Uterus (tissue), 2 donors: Measurements from ENCODE around the gene ATXN7L2.

ENCODE experiments used
- POLR2A ChIP-seq, 2 donors: fragments of 450-650 bp; IDR thresholded peaks; one replicate each; pipeline ENCODE4 v1.6.1; 2016; ENCODE audit warnings: antibody characterized with exemption in 2 of 2, mild to moderate bottlenecking in 1 of 2, moderate library complexity in 1 of 2
- TF ChIP-seq, protein P1 (sequence below), 4 experiments: fragments of 200-600 bp in 2 of 4; fragments of 450-650 bp in 2 of 4; sonication (generic) in 2 of 4; IDR thresholded peaks; one replicate each; pipeline ENCODE4 v1.5.1; 2016 to 2019; ENCODE audit warnings: antibody characterized with exemption in 4 of 4, mild to moderate bottlenecking in 2 of 4, moderate library complexity in 1 of 4

DNA sequence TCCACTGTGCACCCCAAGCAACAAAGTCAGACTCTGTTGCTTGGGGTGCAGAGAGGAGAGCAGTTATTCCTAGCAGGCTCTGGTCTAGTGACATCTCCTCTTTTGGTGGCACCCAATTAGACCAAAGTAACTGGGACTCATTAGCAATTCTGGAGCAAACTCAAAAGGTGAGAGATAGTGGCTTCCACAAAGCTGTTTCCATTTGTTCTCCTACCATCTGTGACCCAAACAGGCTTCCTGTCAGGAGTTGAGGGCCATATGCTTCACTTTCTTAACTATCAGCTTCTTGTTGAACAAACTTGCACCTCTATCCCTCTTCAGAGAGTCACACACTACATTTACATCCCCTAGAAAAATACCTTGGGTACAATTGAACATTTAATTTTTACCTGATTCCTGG, 1.5 kb upstream of the ATXN7L2 start:
- TF ChIP-seq, protein P1, sequence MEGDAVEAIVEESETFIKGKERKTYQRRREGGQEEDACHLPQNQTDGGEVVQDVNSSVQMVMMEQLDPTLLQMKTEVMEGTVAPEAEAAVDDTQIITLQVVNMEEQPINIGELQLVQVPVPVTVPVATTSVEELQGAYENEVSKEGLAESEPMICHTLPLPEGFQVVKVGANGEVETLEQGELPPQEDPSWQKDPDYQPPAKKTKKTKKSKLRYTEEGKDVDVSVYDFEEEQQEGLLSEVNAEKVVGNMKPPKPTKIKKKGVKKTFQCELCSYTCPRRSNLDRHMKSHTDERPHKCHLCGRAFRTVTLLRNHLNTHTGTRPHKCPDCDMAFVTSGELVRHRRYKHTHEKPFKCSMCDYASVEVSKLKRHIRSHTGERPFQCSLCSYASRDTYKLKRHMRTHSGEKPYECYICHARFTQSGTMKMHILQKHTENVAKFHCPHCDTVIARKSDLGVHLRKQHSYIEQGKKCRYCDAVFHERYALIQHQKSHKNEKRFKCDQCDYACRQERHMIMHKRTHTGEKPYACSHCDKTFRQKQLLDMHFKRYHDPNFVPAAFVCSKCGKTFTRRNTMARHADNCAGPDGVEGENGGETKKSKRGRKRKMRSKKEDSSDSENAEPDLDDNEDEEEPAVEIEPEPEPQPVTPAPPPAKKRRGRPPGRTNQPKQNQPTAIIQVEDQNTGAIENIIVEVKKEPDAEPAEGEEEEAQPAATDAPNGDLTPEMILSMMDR (IDR thresholded peaks at IDR 0.05) = no peak
- no peak for TF ChIP-seq POLR2A (IDR thresholded peaks at IDR 0.05)
